GM21619 (cell line): ENCODE data around the gene LGI1.
A peak's percentile ranks its signal among the peaks of the same experiment; 100 is the strongest.
"Not testable (repeated sequence)": the region's sequence is repeated elsewhere in the genome, so short reads cannot be mapped to it uniquely, and the experiment has no call there.

Experiments used
- ATAC-seq: cut with Tn5 transposase; IDR thresholded peaks from one replicate; pipeline ENCODE4 v1.9.1; 2021; ENCODE audit not compliant: unreplicated experiment

LGI1 gene

GRCh38 chr10:93804200-93804599 lies 46.5 kb downstream of the LGI1 start:
- no peak for ATAC-seq

- no peak for ATAC-seq
Observed at GRCh38 chr10:93806903-93807302, 49.2 kb downstream of the LGI1 start.

DNA sequence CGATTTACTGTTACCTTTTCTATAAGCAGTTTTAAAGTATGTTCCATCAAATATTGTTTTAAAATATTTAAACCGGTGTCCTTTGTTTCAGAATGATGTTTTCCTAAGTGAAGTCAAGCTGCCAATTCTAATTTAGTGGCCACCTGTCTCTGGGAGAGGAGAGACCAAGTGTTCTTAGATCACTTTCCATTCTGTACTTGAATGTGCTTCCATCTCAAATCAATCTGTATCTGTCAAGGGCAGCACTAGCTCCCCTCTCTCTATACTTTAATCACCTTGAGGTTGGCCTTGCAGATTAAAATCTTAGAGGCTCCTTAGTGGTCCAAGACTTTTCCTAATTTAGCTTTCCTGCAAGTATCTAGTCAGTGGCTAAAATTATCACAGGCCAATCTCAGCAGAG lies 49.6 kb downstream of the LGI1 start:
- no peak for ATAC-seq

- no peak for ATAC-seq
Observed at GRCh38 chr10:93812659-93813338, 55.1 kb downstream of the LGI1 start.

DNA sequence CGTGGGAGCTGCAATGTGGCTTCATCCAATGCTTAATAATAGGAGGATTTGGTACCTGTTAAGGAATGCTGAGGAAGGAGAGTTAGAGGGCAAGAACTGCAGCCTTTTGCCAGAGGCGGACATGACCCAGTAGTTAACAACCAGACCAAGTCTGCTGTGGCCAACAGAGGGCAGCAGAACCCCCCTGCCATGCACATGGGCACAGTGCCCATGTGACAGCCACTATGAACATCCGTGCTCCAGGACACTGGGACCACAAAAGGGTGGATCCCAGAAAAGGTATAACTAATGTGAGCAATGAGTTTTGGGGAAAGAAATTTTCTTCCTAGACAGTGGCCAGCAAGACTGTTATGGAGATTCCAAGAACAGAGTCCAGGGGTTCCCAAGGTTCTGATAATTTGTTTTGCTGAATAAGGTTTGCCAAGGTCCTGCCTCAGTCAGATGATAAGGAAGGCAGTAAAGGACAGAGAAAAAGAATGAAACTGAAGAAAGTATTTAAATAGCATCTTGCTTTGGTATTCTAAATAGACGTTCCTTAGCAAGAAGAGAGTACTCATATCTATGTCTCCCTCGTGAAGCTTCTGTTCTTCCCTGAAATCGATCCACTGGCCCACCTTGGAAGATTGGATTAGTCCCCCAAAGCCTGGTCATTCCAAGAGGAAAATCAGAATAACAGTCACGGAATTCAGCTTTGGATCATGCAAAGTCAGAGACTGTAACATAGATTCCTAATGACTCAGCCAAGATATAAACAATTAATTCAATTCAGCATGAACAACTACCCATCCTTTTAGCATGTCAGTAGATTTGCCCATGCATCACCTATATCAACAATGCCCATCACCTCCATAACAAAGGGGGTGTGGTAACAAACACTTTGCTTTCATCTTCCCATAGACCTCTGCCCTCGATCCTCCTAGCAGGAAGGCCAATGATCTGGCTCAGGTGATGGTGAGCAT lies 56.0 kb downstream of the LGI1 start:
- peak; percentile 73 for ATAC-seq

GRCh38 chr10:93815304-93816096 lies 57.8 kb downstream of the LGI1 start:
- ATAC-seq = no peak

DNA sequence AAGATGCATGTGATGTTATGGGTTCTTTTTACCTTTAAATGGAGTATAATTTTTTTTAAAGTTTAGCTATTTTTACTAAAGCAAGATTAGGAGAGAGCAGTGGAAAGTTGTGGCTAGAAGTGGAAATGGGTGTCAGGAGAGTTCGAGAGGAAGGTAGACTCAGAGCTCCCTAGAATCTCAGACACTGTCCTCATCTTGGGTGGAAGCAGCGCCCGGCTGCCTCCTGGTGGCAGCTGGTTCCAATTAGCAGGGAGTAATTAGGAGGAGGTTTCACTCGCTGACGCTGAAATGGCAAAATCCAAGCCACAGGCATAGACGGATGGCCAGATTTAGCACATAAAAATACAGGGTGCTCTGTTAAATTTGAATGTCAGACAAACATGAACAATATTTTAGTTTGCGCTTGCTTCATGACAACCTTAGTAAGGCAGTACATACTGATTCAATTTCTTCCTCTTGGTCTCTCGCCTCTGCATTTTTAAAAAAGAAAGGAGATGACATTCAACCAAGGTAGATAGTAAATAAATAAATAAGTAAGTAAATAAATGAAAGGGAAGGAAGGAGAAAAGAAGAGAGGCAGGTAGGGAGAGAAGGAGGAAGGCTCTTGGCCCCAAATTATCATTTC lies 58.5 kb downstream of the LGI1 start:
- ATAC-seq = peak; percentile 78

GRCh38 chr10:93818086-93818485 lies 60.4 kb downstream of the LGI1 start:
- ATAC-seq = no peak

DNA sequence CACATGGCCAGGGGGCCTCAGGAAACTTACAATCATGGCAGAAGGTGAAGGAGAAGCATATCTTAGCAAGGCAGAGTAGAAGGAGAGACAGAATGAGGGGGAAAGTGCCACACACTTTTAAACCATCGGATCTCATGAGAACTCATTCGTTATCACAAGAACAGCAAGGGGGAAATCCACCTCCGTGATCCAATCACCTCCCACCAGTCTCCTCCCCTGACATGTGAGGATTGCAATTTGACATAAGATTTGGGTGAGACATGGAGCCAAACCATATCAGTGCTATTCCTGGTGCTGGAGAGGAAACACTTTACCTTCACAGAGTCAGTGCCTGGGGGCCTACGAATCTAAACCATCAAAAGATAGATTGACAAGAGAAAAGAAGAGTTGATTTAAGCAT lies 61.8 kb downstream of the LGI1 start:
- no peak for ATAC-seq

GRCh38 chr10:93820434-93820833 lies 62.7 kb downstream of the LGI1 start:
- no peak for ATAC-seq

DNA sequence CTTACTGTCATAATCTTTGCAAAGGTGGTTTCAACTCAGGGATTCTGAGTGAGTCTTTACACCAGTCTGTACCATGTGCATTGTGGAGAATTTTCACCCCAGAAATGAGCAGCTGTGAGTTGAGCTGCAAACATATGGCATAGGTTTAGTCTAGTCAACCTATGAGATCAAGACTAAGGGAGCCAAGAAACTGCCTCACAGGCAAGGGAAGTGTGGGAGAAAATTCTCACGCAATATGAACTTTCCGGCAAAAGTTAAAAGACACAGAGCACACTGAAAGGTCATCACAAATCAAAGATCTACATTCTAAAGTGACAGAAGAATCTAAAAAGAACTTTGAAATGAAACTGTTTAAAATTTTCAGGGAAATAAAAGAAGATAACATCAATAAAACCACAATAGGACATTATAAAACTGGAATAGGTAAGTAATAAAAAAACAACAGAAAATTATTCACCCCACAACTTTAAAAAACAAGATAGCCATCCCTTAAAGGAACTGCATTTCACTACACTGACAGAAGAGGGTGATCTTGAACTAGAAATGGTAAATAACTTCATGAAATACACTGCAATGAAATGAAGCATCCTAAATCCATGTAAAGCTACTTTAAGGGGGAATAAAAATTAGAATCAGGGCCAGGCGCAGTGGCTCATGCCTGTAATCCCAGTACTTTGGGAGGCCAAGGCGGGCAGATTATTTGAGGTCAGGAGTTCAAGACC lies 63.5 kb downstream of the LGI1 start:
- ATAC-seq = no peak

- ATAC-seq = no peak
Observed at GRCh38 chr10:93826355-93826754, 68.6 kb downstream of the LGI1 start.

- no peak for ATAC-seq
Observed at GRCh38 chr10:93827056-93827804, 69.5 kb downstream of the LGI1 start.

DNA sequence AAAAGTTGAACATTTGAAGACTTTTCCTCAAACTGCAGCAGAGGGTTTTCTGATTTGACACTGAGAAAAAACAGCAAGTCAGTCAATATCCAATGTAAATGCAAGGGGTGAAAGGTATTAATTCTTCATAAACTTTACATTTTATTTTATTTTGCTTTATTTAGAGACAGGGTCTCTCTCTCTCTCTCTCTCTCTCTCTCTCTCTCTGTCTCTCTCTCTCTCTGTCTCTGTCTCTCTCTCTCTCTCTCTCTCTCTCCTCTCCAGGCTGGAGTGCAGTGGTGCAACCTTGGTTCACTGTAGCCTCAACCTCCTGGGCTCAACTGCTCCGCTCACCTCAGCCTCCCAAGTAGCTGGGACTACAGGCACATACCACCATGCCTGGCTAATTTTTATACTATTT lies 73.3 kb downstream of the LGI1 start:
- ATAC-seq = not testable (repeated sequence)

- no peak for ATAC-seq
Observed at GRCh38 chr10:93835770-93836169, 78.0 kb downstream of the LGI1 start.

DNA sequence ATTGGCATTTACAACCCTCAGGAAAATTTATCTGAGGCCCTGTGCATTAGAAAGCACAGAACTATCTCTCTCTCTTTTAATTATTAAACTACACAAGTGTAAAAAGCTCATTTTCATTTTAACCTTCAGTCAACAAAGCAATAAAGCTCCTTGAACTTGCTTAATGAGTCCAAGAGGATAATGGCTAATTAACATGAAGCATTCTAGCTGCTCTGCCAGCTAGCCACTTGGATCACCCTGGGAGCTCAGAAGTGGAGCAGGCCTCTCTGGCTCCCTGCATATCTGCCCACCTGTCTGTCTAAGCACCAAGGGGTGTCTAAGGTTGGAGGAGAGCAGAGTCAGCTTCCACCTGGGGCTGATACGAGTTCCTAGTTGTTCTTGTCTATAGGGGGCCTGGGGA lies 80.1 kb downstream of the LGI1 start:
- no peak for ATAC-seq

DNA sequence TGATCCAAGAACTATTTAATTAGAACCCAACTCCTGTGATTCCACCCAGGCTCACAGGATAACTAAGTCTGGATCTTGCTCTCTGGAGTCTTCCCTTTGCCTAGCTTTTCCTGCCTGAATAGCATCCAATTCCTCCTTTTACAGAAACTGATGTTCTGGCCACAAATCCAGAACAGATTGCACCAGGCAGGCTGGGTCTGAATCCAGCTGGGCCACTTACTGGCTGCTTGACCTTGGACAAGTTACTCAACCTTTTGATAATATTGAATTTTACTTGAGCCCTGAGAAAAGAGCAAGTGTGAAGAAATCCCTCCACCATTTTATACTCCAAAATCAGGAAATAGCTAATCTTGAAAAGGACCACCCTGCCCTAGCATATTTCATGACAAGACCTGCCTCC lies 80.5 kb downstream of the LGI1 start:
- no peak for ATAC-seq

GRCh38 chr10:93841961-93842360 lies 84.2 kb downstream of the LGI1 start:
- no peak for ATAC-seq

- no peak for ATAC-seq
Observed at GRCh38 chr10:93844979-93845626, 87.4 kb downstream of the LGI1 start.
